WTC11 (cell line): Measurements from ENCODE around the gene CRIP1.

ENCODE experiments used
- ATF2 ChIP-seq: sonication (generic); formaldehyde crosslinking; IDR thresholded peaks from 2 replicates; pipeline ENCODE4 v1.8.1; 2022; ENCODE audit warnings: low read depth, missing genetic modification reagents, borderline replicate concordance
- ETV6 ChIP-seq: sonication (generic); formaldehyde crosslinking; IDR thresholded peaks from 2 replicates; pipeline ENCODE4 v1.8.1; 2022; ENCODE audit warnings: mild to moderate bottlenecking, missing genetic modification reagents
- JUN ChIP-seq: sonication (generic); formaldehyde crosslinking; IDR thresholded peaks from 2 replicates; pipeline ENCODE4 v1.8.0; 2023; ENCODE audit warnings: mild to moderate bottlenecking, missing genetic modification reagents
- MAX ChIP-seq: sonication (generic); formaldehyde crosslinking; IDR thresholded peaks from 2 replicates; pipeline ENCODE4 v1.8.0; 2022; ENCODE audit warnings: mild to moderate bottlenecking, missing genetic modification reagents
- NFYB ChIP-seq: sonication (generic); formaldehyde crosslinking; conservative IDR thresholded peaks from 2 replicates; pipeline ENCODE4 v1.8.0; 2022; ENCODE audit warnings: low read depth, missing genetic modification reagents
- RELA ChIP-seq: sonication (generic); formaldehyde crosslinking; IDR thresholded peaks from 2 replicates; pipeline ENCODE4 v1.8.1; 2022; ENCODE audit warnings: missing genetic modification reagents, mild to moderate bottlenecking, borderline replicate concordance
- TCF7 ChIP-seq: sonication (generic); formaldehyde crosslinking; IDR thresholded peaks from 2 replicates; pipeline ENCODE4 v1.8.0; 2022; ENCODE audit warnings: mild to moderate bottlenecking, low read depth, missing genetic modification reagents, moderate library complexity
- ZNF232 ChIP-seq: sonication (generic); formaldehyde crosslinking; IDR thresholded peaks from 2 replicates; pipeline ENCODE4 v1.8.0; 2022; ENCODE audit warnings: mild to moderate bottlenecking, missing genetic modification reagents
- TF ChIP-seq, protein P1 (sequence below): fragments of 200-600 bp; IDR thresholded peaks from 2 replicates; pipeline ENCODE4 v1.8.0; 2022; ENCODE audit warnings: antibody characterized with exemption
- TF ChIP-seq, protein P2 (sequence below): sonication (generic); formaldehyde crosslinking; IDR thresholded peaks from 2 replicates; pipeline ENCODE4 v1.8.1; 2023; ENCODE audit warnings: mild to moderate bottlenecking, moderate library complexity, missing genetic modification reagents
- TF ChIP-seq, protein P3 (sequence below): sonication (generic); formaldehyde crosslinking; IDR thresholded peaks from 2 replicates; pipeline ENCODE4 v1.8.1; 2023; ENCODE audit warnings: mild to moderate bottlenecking, missing genetic modification reagents
- TF ChIP-seq, protein P4 (sequence below): fragments of 250-450 bp; sonication (Bioruptor Pico); IDR thresholded peaks from 2 replicates; pipeline ENCODE4 v1.9.0; 2021; ENCODE audit warnings: mild to moderate bottlenecking
- TF ChIP-seq, protein P5 (sequence below): sonication (generic); formaldehyde crosslinking; IDR thresholded peaks from 2 replicates; pipeline ENCODE4 v1.8.0; 2022; ENCODE audit warnings: mild to moderate bottlenecking, missing genetic modification reagents

DNA sequence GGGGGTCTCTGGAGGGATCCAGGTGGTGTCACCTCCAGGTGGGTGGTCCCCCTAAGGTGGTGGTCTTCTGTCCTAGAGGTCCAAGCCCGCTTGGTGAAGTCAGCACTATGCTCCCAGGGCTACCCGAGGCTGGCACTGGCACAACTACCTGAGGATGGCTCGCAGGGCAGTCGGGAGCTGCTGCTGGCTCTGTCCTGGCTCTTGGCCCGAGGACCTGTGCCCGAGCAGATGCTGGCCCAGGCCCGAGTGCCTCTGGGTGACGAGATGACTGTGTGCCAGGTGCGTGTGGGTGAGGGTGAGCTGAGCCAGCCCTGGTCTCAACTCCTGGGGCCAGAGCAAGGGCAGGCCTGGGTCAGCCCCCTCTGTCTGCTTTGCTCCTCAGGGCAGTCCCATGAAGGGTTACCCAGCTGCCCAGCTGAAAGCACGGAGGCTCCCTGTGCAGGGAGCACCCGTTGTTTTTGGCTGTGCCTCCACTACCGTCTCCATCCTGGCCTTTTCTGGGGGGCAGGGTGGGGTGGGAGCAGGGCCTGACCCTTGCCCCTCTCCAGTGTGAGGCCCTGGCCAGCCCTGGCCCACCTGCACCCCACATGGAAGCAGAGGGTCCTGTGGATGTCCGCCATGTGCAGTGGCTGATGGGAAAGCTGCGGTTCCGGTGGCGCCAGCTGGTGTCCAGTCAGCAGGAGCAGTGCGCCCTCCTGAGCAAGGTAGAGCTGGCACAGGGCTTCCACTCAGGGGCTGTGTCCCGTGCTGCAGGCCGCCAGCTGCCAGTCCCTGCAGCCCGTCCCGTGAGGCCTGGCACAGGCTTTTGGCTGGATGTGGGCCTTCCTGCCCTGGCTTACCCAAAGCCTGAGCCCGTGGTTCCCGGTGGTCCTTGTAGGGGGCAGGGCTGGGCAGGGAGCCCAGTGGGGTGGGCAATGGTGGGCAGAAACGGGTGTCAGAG lies 5.6 kb downstream of the CRIP1 start:
- TF ChIP-seq ZNF232 (no peak), TCF7 (CRISPR knock-in tag) (no peak), ETV6 (no peak), RELA (CRISPR knock-in tag) (no peak), JUN (CRISPR knock-in tag) (no peak), NFYB (CRISPR knock-in tag) (no peak), ATF2 (CRISPR knock-in tag) (no peak), MAX (CRISPR knock-in tag) (no peak)
- TF ChIP-seq, protein P1, sequence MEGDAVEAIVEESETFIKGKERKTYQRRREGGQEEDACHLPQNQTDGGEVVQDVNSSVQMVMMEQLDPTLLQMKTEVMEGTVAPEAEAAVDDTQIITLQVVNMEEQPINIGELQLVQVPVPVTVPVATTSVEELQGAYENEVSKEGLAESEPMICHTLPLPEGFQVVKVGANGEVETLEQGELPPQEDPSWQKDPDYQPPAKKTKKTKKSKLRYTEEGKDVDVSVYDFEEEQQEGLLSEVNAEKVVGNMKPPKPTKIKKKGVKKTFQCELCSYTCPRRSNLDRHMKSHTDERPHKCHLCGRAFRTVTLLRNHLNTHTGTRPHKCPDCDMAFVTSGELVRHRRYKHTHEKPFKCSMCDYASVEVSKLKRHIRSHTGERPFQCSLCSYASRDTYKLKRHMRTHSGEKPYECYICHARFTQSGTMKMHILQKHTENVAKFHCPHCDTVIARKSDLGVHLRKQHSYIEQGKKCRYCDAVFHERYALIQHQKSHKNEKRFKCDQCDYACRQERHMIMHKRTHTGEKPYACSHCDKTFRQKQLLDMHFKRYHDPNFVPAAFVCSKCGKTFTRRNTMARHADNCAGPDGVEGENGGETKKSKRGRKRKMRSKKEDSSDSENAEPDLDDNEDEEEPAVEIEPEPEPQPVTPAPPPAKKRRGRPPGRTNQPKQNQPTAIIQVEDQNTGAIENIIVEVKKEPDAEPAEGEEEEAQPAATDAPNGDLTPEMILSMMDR = no peak
- TF ChIP-seq, protein P2, sequence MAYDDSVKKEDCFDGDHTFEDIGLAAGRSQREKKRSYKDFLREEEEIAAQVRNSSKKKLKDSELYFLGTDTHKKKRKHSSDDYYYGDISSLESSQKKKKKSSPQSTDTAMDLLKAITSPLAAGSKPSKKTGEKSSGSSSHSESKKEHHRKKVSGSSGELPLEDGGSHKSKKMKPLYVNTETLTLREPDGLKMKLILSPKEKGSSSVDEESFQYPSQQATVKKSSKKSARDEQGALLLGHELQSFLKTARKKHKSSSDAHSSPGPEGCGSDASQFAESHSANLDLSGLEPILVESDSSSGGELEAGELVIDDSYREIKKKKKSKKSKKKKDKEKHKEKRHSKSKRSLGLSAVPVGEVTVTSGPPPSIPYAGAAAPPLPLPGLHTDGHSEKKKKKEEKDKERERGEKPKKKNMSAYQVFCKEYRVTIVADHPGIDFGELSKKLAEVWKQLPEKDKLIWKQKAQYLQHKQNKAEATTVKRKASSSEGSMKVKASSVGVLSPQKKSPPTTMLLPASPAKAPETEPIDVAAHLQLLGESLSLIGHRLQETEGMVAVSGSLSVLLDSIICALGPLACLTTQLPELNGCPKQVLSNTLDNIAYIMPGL = 0 out of 2 replicates have a peak, but pooled peaks have one; percentile 27
- TF ChIP-seq, protein P3, sequence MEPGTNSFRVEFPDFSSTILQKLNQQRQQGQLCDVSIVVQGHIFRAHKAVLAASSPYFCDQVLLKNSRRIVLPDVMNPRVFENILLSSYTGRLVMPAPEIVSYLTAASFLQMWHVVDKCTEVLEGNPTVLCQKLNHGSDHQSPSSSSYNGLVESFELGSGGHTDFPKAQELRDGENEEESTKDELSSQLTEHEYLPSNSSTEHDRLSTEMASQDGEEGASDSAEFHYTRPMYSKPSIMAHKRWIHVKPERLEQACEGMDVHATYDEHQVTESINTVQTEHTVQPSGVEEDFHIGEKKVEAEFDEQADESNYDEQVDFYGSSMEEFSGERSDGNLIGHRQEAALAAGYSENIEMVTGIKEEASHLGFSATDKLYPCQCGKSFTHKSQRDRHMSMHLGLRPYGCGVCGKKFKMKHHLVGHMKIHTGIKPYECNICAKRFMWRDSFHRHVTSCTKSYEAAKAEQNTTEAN = no peak
- TF ChIP-seq, protein P4, sequence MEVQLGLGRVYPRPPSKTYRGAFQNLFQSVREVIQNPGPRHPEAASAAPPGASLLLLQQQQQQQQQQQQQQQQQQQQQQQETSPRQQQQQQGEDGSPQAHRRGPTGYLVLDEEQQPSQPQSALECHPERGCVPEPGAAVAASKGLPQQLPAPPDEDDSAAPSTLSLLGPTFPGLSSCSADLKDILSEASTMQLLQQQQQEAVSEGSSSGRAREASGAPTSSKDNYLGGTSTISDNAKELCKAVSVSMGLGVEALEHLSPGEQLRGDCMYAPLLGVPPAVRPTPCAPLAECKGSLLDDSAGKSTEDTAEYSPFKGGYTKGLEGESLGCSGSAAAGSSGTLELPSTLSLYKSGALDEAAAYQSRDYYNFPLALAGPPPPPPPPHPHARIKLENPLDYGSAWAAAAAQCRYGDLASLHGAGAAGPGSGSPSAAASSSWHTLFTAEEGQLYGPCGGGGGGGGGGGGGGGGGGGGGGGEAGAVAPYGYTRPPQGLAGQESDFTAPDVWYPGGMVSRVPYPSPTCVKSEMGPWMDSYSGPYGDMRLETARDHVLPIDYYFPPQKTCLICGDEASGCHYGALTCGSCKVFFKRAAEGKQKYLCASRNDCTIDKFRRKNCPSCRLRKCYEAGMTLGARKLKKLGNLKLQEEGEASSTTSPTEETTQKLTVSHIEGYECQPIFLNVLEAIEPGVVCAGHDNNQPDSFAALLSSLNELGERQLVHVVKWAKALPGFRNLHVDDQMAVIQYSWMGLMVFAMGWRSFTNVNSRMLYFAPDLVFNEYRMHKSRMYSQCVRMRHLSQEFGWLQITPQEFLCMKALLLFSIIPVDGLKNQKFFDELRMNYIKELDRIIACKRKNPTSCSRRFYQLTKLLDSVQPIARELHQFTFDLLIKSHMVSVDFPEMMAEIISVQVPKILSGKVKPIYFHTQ (CRISPR knock-in tag) = no peak
- TF ChIP-seq, protein P5, sequence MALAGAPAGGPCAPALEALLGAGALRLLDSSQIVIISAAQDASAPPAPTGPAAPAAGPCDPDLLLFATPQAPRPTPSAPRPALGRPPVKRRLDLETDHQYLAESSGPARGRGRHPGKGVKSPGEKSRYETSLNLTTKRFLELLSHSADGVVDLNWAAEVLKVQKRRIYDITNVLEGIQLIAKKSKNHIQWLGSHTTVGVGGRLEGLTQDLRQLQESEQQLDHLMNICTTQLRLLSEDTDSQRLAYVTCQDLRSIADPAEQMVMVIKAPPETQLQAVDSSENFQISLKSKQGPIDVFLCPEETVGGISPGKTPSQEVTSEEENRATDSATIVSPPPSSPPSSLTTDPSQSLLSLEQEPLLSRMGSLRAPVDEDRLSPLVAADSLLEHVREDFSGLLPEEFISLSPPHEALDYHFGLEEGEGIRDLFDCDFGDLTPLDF = no peak
